Measurements from ENCODE around the gene MACROD2.
A peak's percentile ranks its signal among the peaks of the same experiment; 100 is the strongest.

MACROD2 gene

GRCh38 chr20:15603978-15604805 lies 1608.9 kb downstream of the MACROD2 start:
- peak in 1 of 58 donors; percentile 10 for DNase-seq

GRCh38 chr20:15609921-15610320 lies 1614.6 kb downstream of the MACROD2 start:
- DNase-seq = no peak

DNA sequence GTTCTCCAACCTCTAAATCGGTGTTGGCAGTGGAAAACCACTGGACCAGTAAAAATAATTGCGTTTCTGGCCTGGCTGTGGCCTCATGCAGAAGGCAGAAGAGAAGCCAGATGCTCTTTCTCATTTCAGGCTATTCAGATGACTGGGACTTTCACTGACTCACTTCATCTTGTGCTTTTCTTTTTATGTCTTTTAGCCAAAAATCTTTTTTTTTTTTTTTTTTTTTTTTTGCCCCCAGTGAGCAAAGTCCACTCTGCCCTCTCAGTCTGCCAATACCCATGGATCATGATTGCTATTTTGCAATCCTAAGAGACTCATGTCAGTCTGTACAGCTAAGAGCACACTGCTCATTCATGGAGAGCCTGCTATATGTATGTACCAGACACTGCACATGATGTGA lies 1615.5 kb downstream of the MACROD2 start:
- no peak for DNase-seq

GRCh38 chr20:15611541-15611940 lies 1616.2 kb downstream of the MACROD2 start:
- no peak for DNase-seq

DNA sequence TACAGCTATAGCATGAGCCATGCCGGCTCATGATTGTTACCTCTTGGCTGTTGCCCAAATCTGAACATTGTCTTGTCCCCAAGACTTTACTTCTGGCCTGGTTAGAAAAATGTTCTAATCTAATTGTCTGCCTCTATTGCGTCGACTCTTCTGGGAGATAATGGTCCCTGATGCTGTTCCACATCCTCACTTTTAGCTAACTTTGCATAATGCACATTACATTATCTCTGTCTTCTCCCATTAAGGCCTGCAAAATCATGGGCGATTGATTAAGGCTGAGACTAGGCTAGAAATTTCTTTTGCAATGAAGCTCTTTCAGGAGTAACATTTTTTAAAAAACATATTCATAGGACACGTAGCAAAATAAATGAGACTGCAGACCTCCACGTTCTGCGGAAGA lies 1616.9 kb downstream of the MACROD2 start:
- DNase-seq = no peak

DNA sequence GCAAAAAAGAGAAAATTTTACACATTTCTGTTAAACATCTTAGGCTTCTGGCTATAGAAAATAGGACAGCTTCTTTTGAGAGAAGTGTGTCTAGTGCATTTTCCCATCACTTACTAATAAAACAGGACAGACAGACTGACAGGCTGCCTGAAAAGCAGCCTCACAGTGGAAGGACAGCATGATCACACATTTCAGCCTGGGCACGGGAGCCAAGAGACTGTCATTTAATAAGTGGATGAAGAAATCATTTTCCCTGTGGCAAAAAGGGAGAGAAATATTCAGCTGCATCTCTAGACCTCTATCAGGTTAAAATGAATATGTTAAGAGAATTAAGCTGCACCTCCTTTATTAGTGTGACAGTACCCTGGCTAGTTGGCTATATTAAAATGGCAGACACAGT lies 1617.5 kb downstream of the MACROD2 start:
- DNase-seq = no peak

- DNase-seq = no peak
Observed at GRCh38 chr20:15613530-15613929, 1618.2 kb downstream of the MACROD2 start.

DNA sequence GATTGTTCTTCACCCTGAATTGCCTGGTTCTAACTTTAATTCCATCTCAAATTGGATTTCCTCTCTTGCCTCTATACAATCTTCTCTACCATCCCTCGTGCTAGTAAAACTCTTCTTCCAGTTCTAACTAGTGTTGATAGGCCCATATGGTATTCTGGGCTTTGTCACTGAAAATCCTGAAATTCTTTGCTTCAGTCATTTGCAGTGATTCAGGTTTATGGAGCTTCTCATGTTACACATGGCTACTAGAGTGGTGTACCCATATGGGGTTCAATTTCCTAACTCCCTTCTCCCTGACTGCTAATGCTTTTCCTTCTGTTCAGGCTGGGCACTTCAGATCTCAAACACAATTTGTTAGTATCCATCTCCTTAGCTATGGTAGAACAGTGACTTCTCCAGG lies 1621.3 kb downstream of the MACROD2 start:
- no peak for DNase-seq

GRCh38 chr20:15618110-15618509 lies 1622.8 kb downstream of the MACROD2 start:
- DNase-seq = no peak

GRCh38 chr20:15618912-15619311 lies 1623.6 kb downstream of the MACROD2 start:
- no peak for DNase-seq

- no peak for DNase-seq
Observed at GRCh38 chr20:15619341-15619740, 1624.0 kb downstream of the MACROD2 start.

DNA sequence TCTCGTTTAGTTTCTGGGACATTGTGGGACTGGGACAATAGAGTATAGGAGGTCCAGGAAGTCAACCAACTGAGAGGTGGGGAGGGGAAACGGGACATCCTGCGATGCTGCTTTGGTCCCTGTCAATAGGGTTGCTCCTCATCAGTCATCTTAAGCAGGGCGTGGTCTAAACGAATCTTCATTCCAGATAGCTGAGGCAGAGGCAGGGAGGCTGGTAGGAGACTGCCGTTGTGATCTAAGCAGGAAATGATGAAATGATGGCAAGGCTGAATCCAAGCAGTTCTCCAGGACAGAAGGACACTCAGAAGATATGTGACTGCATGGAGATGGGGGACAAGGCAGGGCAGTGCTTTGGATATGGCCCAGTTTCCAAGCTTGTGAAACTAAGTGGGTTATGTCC lies 1624.5 kb downstream of the MACROD2 start:
- no peak for DNase-seq

- no peak for DNase-seq
Observed at GRCh38 chr20:15622368-15622767, 1627.1 kb downstream of the MACROD2 start.

- no peak for DNase-seq
Observed at GRCh38 chr20:15623215-15623614, 1627.9 kb downstream of the MACROD2 start.

GRCh38 chr20:15625981-15626380 lies 1630.7 kb downstream of the MACROD2 start:
- no peak for DNase-seq

GRCh38 chr20:15627089-15627488 lies 1631.8 kb downstream of the MACROD2 start:
- DNase-seq = no peak

GRCh38 chr20:15627501-15627903 lies 1632.2 kb downstream of the MACROD2 start:
- DNase-seq = no peak

DNA sequence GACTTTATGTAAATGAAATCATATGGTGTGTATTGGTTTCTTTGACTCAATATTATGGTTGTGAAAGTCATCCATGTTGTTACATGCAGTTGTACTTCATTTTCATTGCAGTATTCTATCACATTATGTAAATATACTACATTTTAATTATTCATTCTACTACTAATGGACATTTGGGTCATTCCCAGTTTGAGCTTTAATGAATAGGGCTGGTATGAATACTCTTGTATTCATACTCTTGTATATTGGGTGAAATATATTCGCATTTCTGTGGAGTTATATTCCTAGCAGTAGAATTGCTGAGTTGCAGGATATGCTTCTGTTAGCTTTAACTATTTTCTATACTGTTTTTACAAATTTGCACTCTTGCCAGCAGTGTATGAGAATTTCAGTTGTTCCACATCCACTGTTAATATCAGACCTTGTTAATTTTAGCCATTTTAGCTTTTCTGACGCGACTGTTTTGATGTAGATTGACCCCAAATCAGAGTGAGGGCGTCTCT lies 1633.6 kb downstream of the MACROD2 start:
- no peak for DNase-seq

DNA sequence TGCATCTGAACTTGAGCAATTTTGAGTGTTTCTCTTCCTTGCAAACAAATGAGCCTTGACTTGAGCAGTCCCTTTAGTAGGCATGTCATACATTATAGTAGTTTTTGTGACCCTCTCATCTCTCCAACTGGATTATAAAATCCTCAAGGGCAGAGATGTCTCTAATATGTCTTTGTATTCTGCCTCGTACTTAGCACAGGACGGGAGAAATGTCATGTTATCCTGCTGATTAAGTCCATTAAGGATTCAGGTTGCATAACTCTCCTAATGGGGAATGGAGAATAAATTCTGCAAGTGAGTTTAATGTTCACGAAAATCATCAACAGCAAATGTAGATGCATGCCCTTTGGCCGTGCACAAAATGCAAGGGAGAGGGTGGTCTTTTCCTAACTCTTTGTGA lies 1635.0 kb downstream of the MACROD2 start:
- no peak for DNase-seq

- DNase-seq = no peak
Observed at GRCh38 chr20:15632680-15633079, 1637.4 kb downstream of the MACROD2 start.

DNA sequence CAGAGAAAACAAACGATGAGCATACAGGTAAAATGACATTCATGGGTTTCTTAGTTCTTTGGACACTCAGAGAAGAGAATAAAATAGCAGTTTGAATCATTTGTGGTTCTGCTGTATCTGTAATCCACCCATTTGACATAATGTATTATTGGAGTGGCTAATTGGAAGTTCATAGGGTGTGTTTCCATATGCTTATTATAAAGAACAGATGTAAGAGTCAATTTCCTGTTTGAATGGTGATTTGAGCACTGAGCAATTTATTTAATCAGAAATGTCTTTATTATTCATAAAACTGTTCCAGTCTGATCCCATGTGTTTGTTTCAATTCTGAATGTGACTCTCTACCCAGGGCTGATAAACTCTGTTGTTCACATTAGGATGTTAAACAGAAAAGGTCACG lies 1638.8 kb downstream of the MACROD2 start:
- DNase-seq = no peak

- DNase-seq = no peak
Observed at GRCh38 chr20:15637546-15637945, 1642.2 kb downstream of the MACROD2 start.

Measured in anterior cingulate cortex (tissue), 58 donors.